ENCODE results near the gene GFI1. TPM values are rescaled to one million over a fixed set of nuclear protein-coding genes. Genes with fewer than 3 reads are reported as not detected.

Gene GFI1
- total RNA-seq, 1 donor = 0.09 TPM

DNA sequence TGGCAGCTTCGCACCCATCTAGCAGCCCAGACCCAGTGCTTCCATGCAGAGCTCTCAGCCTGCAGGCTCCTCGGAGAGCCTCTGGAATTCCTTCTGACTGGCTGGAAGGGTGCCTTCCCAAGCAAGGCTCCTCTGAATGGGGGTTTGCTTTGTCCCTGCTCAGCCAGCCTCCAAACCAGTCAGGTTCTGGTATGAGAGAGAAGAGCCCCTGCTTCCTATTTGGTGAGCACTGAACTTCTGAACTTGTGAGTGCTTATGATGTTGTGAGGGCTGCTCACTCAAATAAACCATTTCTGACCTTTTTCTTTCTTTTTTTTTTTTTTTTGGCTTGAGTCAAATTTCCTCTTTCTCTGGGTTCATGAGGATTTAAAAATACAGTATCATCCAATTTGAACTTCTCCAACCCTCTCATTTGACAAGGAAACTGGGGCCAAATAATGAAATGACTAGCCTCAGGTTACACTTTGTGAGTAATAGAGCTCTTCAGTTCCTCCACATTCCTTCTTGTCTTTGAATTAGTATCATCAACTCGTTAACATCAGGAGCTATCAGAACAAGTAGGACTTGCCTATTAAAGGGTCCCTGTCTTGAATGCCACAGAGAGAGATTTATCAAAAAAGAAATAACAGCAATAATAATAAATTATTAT, 39.6 kb downstream of the GFI1 start:
- DNase-seq (ENCODE audit: low read depth) = peak; percentile 51

GRCh38 chr1:92446546-92446945, 40.2 kb downstream of the GFI1 start:
- DNase-seq (ENCODE audit: low read depth) = peak; percentile 86
- H3K4me3 ChIP-seq (ENCODE audit: low read depth, low read length) = no peak overlapping the region
- TF ChIP-seq, protein P1, sequence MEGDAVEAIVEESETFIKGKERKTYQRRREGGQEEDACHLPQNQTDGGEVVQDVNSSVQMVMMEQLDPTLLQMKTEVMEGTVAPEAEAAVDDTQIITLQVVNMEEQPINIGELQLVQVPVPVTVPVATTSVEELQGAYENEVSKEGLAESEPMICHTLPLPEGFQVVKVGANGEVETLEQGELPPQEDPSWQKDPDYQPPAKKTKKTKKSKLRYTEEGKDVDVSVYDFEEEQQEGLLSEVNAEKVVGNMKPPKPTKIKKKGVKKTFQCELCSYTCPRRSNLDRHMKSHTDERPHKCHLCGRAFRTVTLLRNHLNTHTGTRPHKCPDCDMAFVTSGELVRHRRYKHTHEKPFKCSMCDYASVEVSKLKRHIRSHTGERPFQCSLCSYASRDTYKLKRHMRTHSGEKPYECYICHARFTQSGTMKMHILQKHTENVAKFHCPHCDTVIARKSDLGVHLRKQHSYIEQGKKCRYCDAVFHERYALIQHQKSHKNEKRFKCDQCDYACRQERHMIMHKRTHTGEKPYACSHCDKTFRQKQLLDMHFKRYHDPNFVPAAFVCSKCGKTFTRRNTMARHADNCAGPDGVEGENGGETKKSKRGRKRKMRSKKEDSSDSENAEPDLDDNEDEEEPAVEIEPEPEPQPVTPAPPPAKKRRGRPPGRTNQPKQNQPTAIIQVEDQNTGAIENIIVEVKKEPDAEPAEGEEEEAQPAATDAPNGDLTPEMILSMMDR (IDR thresholded peaks at IDR 0.05; ENCODE audit: insufficient read depth, low read length) = no peak

More for the DNA sequence above, 39.6 kb downstream of the GFI1 start:
- H3K4me3 ChIP-seq (ENCODE audit: low read depth, low read length) = no peak overlapping the region
- TF ChIP-seq, protein P1 (IDR thresholded peaks at IDR 0.05; ENCODE audit: insufficient read depth, low read length) = no peak

DNA sequence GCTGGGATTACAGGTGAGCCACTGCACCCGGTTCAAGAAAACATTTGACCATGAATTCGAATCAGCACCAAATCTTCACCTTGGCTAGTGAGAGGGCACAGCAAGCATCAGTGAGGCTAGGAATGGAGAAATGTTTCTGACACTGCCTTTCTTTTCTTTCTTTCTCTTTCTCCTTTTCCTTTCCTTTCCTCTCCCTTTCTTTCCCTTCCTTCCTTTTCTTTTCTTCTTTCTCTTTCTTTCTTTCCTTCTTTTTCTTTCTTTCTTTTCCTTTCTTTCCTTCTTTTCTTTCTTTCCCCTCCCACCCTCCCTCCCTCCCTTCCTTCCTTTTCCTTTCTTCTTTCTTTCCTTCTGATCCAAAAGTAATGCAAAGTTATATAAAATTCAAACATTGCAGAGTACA, 40.9 kb downstream of the GFI1 start:
- DNase-seq (ENCODE audit: low read depth) = no peak
- no peak overlapping the region for H3K4me3 ChIP-seq (ENCODE audit: low read depth, low read length)
- TF ChIP-seq, protein P1 (IDR thresholded peaks at IDR 0.05; ENCODE audit: insufficient read depth, low read length) = no peak

DNA sequence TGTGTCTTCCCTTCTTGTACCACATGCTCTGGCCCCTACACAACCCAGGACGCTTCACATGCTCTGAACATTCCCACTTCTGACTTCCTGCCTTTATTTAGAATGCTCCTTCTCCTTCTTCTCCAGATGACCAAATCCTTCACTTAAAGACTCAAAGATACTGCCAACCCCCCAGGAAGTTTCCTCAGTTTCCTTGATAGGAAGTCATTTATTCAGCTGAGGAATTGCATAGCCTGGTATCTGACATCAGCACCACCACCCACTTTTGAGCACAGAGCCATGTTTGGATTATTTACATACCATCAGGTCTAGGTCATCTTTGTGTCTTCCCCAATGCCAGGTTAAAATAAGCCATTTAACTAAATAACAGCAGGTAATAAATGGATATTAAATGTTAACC, 42.4 kb downstream of the GFI1 start:
- no peak overlapping the region for H3K4me3 ChIP-seq (ENCODE audit: low read depth, low read length)
- DNase-seq (ENCODE audit: low read depth) = peak; percentile 50
- TF ChIP-seq, protein P1 (IDR thresholded peaks at IDR 0.05; ENCODE audit: insufficient read depth, low read length) = no peak

DNA sequence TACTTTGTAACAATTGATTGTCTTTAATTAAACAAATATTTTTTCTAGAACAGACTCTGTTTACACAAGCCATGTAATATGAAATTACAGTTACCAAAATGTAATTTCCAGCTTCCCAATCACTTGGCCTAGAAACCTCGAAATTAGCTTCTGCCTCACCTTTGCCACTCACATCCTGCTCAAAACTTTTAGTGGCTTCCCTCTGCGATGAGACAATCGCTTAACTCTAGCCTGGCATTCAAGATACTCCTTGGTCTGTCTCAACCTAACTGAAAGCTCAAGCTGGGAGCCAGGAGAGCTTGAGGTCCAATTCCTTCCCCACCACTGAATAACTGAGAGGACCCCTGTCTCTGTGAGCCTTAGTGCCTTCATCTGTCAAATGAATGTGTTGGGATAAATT, 42.8 kb downstream of the GFI1 start:
- DNase-seq (ENCODE audit: low read depth) = no peak
- no peak overlapping the region for H3K4me3 ChIP-seq (ENCODE audit: low read depth, low read length)
- TF ChIP-seq, protein P1 (IDR thresholded peaks at IDR 0.05; ENCODE audit: insufficient read depth, low read length) = no peak

DNA sequence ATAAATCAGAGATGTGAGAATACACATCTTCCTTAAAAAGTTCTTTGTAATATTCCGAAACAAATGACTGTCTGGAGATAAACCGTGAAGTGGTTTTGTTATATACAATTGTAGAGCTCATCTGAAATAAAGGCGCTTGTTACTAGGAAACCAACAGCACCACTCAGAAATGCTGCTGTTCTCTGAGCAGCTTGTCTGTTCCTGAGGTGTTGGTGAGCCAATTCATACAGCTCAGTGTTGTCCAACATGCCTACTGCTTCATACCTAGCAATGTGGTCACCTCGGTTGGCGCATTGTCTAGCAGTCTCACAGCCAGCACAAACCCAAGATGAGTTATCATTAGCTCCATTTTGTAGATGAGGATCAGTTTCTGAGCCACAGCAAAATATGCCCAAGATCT, 44.4 kb downstream of the GFI1 start:
- no peak for DNase-seq (ENCODE audit: low read depth)
- TF ChIP-seq, protein P1 (IDR thresholded peaks at IDR 0.05; ENCODE audit: insufficient read depth, low read length) = no peak

More for the DNA sequence above, 44.4 kb downstream of the GFI1 start:
- no peak overlapping the region for H3K4me3 ChIP-seq (ENCODE audit: low read depth, low read length)

All from fibroblast of the aortic adventitia (primary cell).